ENCODE data around the gene PLAC8L1.

Gene PLAC8L1

DNA sequence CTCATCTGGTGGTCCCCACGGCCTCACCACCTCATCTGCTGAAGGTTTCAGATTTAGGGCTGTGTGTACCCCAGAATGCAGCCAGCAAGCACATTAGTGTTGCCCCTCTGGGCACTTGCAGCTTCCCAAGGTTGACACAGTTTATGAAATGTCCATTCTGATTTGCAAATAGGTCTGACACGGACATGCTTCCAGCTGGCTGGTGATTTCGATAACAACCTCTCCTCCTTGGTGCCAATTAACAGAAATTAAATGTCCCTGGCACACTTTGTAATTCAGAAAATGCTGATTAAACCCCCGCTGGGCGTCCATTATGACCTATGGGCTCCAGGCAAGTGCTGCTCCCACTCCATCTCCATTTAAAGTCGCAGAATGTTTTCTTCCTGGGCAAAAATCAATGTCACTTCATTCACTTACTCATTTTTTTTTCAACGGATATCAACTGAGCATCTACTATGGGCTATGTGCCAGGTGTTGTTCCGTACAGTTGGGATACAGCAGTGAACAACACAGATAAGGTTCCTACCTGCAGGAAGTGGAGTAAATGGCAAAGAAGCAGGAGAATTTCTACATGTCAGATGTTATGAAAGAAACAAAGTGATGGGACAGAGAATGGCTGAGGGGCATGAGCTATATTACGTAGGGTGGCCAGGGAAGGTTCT, 32.0 kb downstream of the PLAC8L1 start:
- no peak overlapping the region for H3K4me3 ChIP-seq (ENCODE audit: low read length)
- DNase-seq (ENCODE audit: low read depth), result no peak
- no peak for TF ChIP-seq CTCF (IDR thresholded peaks at IDR 0.05; ENCODE audit: insufficient read depth, low read depth, low read length, missing control alignments)

- peak; percentile 37 for DNase-seq (ENCODE audit: low read depth)
- no peak overlapping the region for H3K4me3 ChIP-seq (ENCODE audit: low read length)
- no peak for TF ChIP-seq CTCF (IDR thresholded peaks at IDR 0.05; ENCODE audit: insufficient read depth, low read depth, low read length, missing control alignments)
Measured at GRCh38 chr5:146072595-146072994, 32.8 kb downstream of the PLAC8L1 start.

DNA sequence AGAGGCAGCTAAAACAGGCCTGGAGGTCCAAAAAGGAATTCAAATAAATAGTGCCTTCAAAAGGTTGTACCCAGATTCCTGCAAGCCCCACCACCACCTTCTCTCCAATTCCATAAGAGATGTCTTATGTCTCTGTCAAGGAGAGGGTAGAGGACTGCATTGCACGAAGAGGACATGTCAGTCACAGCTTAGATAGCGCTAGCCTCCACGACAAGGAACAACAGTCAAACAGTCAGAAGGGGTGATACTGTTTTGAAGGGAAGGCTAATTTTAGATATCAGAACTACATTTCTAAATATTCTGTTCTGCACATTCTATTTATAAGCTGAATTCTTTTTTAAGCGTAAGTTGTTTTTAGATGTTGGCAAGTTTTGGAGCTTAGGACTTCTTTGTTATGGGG, 34.2 kb downstream of the PLAC8L1 start:
- no peak overlapping the region for H3K4me3 ChIP-seq (ENCODE audit: low read length)
- no peak for TF ChIP-seq CTCF (IDR thresholded peaks at IDR 0.05; ENCODE audit: insufficient read depth, low read depth, low read length, missing control alignments)
- no peak for DNase-seq (ENCODE audit: low read depth)

DNA sequence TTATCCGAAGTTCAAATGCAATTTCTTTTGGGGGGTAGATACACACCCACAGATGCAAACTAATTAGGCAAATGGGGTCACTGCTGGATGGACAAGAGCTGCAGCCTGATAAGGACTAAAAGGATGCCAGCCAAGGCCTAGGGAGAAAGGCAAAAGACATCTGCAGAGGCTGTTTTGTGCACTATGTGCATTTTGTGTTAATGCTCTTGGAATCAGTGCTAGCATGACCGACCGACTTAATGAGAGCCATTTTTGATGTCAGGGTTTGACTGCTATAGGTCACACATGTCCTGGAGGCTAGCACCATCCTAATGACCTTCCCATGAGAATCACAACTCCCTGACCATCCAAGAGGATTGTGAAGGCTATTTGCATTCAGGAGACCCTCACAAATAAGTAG, 34.6 kb downstream of the PLAC8L1 start:
- no peak overlapping the region for H3K4me3 ChIP-seq (ENCODE audit: low read length)
- no peak for TF ChIP-seq CTCF (IDR thresholded peaks at IDR 0.05; ENCODE audit: insufficient read depth, low read depth, low read length, missing control alignments)

GRCh38 chr5:146069780-146070099, 35.6 kb downstream of the PLAC8L1 start:
- no peak for TF ChIP-seq CTCF (IDR thresholded peaks at IDR 0.05; ENCODE audit: insufficient read depth, low read depth, low read length, missing control alignments)
- DNase-seq (ENCODE audit: low read depth), result no peak
- no peak overlapping the region for H3K4me3 ChIP-seq (ENCODE audit: low read length)

More for the DNA sequence above, 34.6 kb downstream of the PLAC8L1 start:
- DNase-seq (ENCODE audit: low read depth), result no peak

DNA sequence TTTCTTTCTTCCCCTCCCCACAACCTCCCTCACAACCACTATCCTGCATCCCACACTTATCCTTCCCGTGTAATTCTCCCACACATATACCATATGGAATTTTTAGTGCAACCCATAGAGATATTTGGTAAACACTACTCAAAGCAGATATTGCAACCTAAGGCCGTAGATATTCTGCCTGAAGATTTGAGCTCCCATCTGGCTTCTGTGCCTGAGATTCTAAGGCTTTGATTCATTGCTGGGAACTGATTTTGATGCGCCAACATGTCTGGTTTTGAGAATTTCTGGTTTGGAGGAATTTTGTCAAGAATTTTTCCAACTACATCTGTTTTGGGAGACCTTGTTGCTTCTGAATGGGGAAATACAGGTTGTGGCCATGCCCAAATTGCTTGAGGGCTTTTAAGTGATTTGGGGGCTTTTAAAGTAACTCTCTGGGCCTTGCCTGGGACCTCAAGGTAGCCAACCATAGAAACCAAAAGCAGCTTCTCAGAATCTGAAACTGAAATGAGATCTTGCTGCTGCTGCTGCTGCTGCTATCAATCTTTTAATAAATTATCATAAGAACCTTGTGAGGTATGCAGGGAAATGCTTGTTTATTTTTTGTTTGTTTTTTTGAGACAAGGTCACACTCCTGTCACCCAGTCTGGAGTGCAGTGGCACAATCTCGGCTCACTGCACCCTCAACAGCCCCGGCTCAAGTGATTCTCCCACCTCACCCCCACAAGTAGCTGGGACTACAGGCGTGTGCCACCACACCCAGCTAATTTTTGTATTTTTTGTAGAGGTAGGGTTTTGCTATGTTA, 36.2 kb downstream of the PLAC8L1 start:
- no peak overlapping the region for H3K4me3 ChIP-seq (ENCODE audit: low read length)
- no peak for TF ChIP-seq CTCF (IDR thresholded peaks at IDR 0.05; ENCODE audit: insufficient read depth, low read depth, low read length, missing control alignments)
- DNase-seq (ENCODE audit: low read depth), result no peak
